GM19467 (cell line): ENCODE data around the gene MTFP1.
"Not testable (repeated sequence)": the region's sequence is repeated elsewhere in the genome, so short reads cannot be mapped to it uniquely, and the experiment has no call there.

Source experiments
- ATAC-seq: cut with Tn5 transposase; IDR thresholded peaks from one replicate; pipeline ENCODE4 v1.9.1; 2021; ENCODE audit warnings: mild to moderate bottlenecking, moderate library complexity; ENCODE audit not compliant: unreplicated experiment

Gene MTFP1

DNA sequence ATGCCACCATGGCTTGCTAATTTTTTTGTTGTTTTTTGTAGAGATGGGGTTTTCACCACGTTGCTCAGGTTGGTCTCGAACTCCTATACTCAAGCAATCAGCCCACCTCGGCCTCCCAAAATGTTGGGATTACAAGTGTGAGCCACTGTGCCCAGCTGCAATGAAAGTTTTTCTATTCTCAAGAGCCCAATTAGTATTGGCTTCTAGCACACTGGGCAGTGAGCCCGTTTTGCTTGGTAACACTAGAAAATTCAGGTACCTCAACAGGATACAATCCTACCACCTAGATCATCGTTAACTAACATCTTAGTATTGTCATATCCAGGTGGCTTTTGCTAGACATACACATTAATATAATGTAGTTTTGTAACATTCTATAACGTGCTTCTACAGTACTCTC is 27.3 kb downstream of the MTFP1 start:
- no peak for ATAC-seq

DNA sequence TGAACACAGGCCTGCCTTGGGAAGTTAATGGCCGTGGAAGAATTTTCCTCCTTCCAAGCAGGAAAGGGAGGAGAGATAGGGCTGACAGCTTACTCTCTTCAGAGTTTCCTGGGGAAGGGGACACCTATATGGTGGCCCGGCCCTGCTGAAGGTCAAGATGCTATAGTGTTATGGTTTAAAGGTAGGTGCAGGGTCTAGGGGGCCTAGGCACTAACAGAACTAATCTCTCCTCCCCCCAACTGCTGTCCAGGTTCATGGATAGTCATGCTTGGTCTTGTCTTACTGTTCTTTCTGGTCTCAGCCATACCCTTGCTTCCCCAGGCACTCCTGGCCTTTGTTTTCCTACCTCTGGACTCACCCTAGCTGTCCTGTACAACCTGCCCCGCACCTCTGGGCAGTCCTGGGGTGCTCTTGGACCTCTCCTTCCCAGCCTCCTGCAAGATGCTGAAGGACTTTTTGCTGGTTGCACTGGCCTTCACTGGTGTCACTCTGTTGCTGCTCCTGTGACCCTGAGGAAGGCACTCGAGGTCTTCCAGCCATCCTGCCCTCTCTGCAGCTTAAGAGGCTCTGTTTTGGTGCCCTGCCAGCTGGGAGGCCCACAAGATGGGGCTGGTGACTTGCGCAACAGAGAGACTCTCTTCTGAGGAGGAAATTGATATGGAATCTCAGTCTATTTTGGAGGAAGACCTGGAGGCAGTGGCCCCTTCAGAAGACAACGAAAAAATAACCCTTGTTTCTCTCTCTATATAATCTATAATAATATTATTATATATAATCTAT is 28.4 kb downstream of the MTFP1 start:
- ATAC-seq: no peak

GRCh38 chr22:30455075-30455840 is 29.7 kb downstream of the MTFP1 start:
- no peak for ATAC-seq

DNA sequence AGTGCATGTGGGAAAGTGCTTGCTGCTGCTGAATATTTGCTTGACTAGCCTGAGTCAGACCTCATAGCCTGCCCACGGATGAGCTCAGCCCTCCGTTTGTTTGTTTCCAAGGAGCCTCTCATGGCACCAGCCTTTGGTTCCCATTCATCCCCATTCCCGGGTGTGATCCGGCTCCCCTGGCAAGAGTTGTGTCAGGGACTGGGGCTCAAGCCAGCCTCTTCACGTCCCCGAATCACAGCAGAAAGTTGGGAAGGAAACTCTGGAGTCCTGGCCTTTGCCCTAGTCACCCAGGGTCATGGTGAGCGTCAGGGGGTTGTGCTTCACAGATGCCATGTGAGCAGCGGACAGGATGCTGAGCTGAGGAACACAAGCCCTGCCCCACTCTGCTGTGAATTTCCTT is 32.4 kb downstream of the MTFP1 start:
- ATAC-seq: no peak

GRCh38 chr22:30459181-30460052 is 33.8 kb downstream of the MTFP1 start:
- no peak for ATAC-seq

DNA sequence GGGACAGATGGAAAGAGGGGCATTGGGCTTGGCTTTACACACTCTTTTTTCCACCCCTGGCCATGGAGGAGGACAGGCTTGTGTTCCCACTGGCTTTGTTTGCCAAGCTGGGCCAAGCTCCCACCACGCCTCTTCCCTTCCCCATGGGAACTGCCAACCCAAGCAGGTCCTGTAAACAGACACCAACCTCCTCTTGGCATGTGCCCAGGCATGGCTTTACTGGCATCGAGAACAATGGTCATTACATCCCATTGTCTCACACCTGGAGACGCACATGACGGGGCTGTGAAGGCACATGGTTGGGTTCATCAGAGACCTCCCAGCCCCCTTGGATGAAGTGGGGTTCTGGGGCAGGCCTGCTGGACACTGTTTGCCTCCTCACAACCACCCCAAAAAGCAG is 34.6 kb downstream of the MTFP1 start:
- ATAC-seq: no peak

GRCh38 chr22:30460555-30460954 is 35.0 kb downstream of the MTFP1 start:
- ATAC-seq: not testable (repeated sequence)

DNA sequence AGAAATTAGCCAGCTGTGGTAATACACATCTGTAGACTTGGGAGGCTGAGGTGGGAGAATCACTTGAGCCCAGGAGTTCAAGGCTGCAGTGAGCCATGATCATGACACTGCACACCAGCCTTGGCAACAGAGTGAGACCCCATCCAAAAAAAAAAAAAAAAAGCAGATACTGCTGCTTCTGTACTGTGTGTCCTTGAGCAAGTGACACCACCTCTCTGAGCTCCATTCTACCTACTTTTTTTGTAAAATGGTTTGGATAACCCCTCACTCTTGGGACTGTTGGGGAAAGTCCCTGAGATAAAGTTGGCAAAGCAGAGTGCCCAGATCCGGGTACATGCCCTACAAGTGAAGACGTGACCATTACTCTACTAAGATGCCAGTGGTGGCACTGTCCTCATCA is 43.6 kb downstream of the MTFP1 start:
- ATAC-seq: no peak

- no peak for ATAC-seq
These were observed 45.1 kb downstream of the MTFP1 start for GRCh38 chr22:30470655-30471054.

- ATAC-seq: no peak
These were observed 46.2 kb downstream of the MTFP1 start, which contains the start of gene SEC14L3 for GRCh38 chr22:30471616-30472318. SEC14L3 (minus strand) TSS chr22:30472017; CDS start chr22:30471958, 59 bp downstream.

GRCh38 chr22:30472994-30473720 is 47.6 kb downstream of the MTFP1 start:
- ATAC-seq: no peak

DNA sequence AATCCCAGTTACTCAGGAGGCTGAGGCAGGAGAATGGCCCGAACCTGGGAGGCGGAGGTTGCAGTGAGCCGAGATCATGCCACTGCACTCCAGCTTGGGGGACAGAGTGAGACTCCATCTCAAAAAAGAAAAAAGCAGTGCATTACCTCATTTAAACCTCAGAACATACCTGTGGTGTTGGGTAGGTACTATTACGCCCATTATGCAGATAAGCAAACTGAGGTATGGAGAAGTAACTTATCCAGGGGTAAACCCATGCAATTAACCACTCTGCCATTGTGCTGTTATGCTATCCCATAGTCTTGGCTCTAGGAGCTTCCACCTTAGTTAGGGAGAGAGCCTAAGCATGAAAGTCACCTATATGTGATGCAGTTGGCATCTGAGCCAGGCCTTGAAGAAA is 48.6 kb downstream of the MTFP1 start:
- no peak for ATAC-seq

DNA sequence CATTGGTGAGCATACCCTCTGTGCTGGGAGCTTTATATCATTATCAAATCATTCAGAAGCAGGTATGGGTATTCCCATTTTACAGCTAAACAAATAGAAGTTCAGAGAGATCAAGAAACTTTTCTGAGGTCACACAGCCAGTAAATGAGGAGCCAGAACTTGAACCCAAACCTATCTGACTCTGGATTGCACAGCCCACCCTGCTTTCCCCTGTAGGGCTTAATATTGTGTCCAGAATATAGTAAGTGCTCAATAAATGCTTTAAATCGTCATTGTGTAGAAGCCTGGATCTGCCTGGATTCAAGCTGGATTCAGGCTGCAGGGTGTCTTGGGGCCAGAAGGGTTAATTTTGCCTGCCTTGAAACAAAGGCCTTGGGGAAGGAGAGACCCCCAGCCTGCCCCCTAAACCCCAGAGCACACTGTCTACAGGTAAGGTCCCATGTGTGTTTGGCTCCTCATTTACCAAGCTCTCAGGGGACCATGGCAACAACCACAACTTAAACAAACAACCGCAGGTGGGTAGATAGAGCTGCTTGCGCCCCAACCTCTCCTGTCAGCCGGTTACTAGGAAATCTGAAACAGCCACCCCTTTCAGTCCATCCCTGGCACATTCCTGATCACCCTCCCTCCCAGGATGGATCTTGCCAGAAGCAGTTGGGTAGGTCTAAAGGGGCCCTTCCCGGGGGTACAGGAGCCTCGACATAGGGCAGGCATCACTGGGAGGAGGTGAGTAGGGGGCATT is 49.3 kb downstream of the MTFP1 start:
- ATAC-seq: no peak
